Lower lobe of right lung (tissue), 2 donors: ENCODE measurements around the gene THAP8. TPM values are rescaled to one million over a fixed set of nuclear protein-coding genes. Genes with fewer than 3 reads are reported as not detected.

Source experiments
- ATAC-seq, 2 donors: fragments of 200-7000 bp; cut with Tn5 transposase; one replicate each; pipeline ENCODE4 v1.9.1; 2020 to 2022; ENCODE audit warnings: mild to moderate bottlenecking in 2 of 2, moderate library complexity in 2 of 2
- DNase-seq: peaks from one replicate; pipeline ENCODE4 v3.0.0-alpha.2; 2020
- H3K27ac ChIP-seq: fragments of 200-600 bp; one replicate; pipeline ENCODE4 v1.8.0; 2022
- H3K27me3 ChIP-seq: fragments of 200-600 bp; one replicate; pipeline ENCODE4 v1.8.0; 2022; ENCODE audit warnings: low read depth
- H3K36me3 ChIP-seq: fragments of 200-600 bp; one replicate; pipeline ENCODE4 v1.8.0; 2022; ENCODE audit warnings: mild to moderate bottlenecking
- H3K4me1 ChIP-seq: fragments of 200-600 bp; one replicate; pipeline ENCODE4 v1.8.0; 2022
- H3K4me3 ChIP-seq: fragments of 200-600 bp; one replicate; pipeline ENCODE4 v1.8.0; 2022; ENCODE audit warnings: mild to moderate bottlenecking
- H3K9me3 ChIP-seq: fragments of 200-600 bp; one replicate; pipeline ENCODE4 v1.8.0; 2022
- intact Hi-C: fragments of 100-400 bp; cut with DNase I; formaldehyde crosslinking; loops from one replicate; pipeline ENCODE4 v1.11.0; 2022
- long read RNA-seq: library from polyadenylated mRNA; unstranded; transcript quantifications from one replicate; pipeline ENCODE4 v2.0.0, GENCODE V29; 2021
- total RNA-seq: library from RNA; stranded (reverse); fragmentation: NEBNext Ultra II Directional; extraction: Animal tissue kit (Norgen Biotek cat#: 25700); gene quantifications from one replicate; pipeline ENCODE4 v1.2.1, GENCODE V29; 2021
- TF ChIP-seq, protein P1 (sequence below): fragments of 200-600 bp; IDR thresholded peaks from one replicate; pipeline ENCODE4 v1.8.0; 2022; ENCODE audit warnings: antibody characterized with exemption, mild to moderate bottlenecking
- donor health status: DM: no; HTN: yes; CAD: no; lungs with severe emphysema.

The THAP8 gene, protein sequence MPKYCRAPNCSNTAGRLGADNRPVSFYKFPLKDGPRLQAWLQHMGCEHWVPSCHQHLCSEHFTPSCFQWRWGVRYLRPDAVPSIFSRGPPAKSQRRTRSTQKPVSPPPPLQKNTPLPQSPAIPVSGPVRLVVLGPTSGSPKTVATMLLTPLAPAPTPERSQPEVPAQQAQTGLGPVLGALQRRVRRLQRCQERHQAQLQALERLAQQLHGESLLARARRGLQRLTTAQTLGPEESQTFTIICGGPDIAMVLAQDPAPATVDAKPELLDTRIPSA
- total RNA-seq: 5.5 TPM
- long read RNA-seq, transcript THAP8-201 (4 exons, 1,825 nt): major isoform, 16 of 23 reads
- long read RNA-seq, partial matches to known transcripts: 4 of 23 reads
- long read RNA-seq, other reads (novel, unspliced or antisense): 2 of 23 reads

DNA sequence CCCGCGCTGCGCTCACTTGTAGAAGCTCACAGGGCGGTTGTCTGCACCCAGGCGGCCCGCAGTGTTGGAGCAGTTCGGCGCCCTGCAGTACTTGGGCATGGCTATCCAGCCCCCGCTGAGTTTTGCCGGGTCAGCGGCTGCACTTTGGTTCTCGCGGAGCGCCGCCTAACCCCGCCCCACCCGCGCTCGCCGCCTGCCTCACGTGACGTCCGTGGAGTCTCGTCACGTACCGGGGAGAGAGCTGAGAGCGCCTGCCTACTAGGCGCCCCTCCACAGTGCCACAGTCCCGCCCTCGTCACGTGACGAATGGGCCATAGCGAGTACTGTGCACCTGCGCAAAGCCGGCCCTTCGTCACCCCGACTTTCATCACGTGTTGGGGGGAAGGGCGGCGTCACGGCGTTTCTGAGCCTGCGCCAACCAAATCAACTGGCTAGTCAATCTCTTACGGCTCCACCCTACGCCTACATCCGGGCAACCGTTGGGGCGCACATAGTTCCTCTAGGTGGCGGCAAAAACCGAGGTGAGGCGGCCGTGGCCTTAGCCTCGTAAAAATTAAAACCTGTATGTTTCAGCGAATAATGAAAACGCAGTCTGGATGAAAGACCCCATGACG, at the start of gene THAP8:
THAP8 (minus strand) TSS at position 167 of the 614 bp plus-strand sequence; CDS start at position 99, 68 bp downstream.
- Histone ChIP-seq H3K9me3 (no peaks in the 10 kb centered on the region), H3K27me3 (no peaks in the 10 kb centered on the region), H3K4me1 (peaks cover 20% of the 10 kb centered on the region), H3K4me3 (peak within 1 kb of the TSS; percentile 70), H3K36me3 (no peaks in the 10 kb centered on the region), H3K27ac (peak within 1 kb of the TSS; percentile 94)
- peak; percentile 98 for ATAC-seq
- intact Hi-C loops: no loop called here
- TF ChIP-seq, protein P1, sequence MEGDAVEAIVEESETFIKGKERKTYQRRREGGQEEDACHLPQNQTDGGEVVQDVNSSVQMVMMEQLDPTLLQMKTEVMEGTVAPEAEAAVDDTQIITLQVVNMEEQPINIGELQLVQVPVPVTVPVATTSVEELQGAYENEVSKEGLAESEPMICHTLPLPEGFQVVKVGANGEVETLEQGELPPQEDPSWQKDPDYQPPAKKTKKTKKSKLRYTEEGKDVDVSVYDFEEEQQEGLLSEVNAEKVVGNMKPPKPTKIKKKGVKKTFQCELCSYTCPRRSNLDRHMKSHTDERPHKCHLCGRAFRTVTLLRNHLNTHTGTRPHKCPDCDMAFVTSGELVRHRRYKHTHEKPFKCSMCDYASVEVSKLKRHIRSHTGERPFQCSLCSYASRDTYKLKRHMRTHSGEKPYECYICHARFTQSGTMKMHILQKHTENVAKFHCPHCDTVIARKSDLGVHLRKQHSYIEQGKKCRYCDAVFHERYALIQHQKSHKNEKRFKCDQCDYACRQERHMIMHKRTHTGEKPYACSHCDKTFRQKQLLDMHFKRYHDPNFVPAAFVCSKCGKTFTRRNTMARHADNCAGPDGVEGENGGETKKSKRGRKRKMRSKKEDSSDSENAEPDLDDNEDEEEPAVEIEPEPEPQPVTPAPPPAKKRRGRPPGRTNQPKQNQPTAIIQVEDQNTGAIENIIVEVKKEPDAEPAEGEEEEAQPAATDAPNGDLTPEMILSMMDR: peak; percentile 62
- peak; percentile 100 for DNase-seq

DNA sequence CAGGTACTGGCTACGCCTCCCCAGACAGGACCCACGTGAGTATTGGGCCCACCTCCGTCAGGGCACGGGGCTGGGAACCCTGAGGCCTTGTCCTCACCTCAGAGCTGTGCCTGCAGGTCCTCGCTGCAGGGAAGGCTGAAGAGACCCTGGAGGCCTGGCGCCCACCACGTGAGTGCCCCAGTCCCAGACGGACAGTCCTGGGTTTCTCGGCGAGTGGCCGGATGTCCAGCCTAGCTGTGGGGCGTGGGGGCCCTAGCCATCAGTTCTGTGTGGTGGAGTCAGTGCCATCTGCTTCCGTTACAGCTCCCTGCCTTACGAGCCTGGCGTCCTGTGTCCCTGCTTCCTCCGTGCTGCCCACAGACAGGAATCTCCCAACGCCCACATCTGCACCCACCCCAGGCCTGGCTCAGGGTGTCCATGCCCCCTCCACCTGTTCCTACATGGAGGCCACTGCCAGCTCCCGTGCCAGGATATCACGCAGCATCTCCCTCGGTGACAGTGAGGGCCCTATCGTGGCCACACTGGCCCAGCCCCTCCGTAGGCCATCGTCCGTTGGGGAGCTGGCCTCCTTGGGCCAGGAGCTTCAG, 49.0 kb upstream of the THAP8 start:
- no peaks in the 10 kb centered on the region for H3K27me3 ChIP-seq
- no peaks in the 10 kb centered on the region for H3K36me3 ChIP-seq

DNA sequence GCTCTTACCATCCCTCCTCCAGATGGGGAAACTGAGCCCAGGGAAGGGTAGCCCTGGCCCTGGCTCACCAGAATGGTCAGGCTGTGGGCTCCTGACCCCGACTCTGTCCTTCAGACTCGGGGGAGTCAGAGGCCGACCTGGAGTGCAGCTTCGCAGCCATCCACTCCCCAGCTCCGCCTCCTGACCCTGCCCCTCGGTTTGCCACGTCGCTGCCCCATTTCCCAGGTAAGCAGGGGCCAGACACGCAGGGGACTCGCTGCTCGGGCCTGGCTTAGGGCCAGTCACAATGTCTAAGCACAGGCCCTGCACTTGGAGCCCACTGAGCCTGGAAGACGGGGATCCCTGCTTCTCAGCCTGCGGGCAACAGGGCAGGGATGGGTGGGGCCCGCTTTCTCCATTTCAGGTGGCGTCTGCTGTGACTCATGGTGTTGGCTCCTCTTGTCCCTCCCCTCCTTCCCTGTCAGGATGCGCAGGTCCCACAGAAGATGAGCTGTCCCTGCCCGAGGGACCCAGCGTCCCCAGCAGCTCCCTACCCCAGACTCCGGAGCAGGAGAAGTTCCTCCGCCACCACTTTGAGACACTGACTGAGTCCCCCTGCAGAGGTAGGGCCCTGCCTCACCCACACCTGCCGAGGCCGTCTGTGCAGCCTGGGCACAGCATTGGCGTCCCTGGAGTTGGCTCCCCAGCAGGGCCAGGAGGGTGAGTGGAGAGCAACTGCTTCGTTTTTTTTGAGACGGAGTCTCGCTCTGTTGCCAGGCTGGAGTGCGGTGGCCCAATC, 47.7 kb upstream of the THAP8 start:
- H3K4me3 ChIP-seq: no peak overlapping the region
- H3K9me3 ChIP-seq: no peaks in the 10 kb centered on the region
- DNase-seq (no peak), ATAC-seq (no peak)
- H3K27me3 ChIP-seq: no peaks in the 10 kb centered on the region
- intact Hi-C loops: no loop called here
- no peak overlapping the region for H3K27ac ChIP-seq
- TF ChIP-seq, protein P1: no peak
- H3K36me3 ChIP-seq: no peaks in the 10 kb centered on the region
- H3K4me1 ChIP-seq: no peaks in the 10 kb centered on the region

More for the DNA sequence above, 49.0 kb upstream of the THAP8 start:
- ATAC-seq (no peak), DNase-seq (no peak)
- Histone ChIP-seq H3K4me3 (no peak overlapping the region), H3K9me3 (no peaks in the 10 kb centered on the region), H3K4me1 (no peaks in the 10 kb centered on the region), H3K27ac (no peak overlapping the region)
- TF ChIP-seq, protein P1: no peak
- intact Hi-C loops: no loop called here

DNA sequence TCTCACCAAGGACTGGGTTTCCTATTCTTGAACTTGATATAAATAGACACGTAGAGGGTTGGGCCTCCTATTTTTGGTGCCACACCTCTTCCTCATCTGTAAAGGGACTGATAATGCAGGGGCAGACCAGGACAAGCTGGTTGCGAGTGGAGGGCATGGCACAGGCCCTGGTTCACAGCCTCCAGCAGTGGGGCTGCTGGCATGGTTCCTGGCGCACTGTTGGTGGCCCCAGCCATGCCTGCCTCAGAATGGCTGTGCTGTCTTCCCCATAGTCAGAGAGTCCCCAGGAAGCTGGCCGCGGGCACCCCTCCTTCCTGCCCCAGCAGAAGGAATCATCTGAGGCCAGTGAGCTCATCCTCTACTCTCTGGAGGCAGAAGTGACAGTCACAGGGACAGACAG, 46.4 kb upstream of the THAP8 start:
- TF ChIP-seq, protein P1: no peak
- no peaks in the 10 kb centered on the region for H3K27me3 ChIP-seq
- no peak overlapping the region for H3K4me3 ChIP-seq
- no peak for DNase-seq
- H3K36me3 ChIP-seq: no peaks in the 10 kb centered on the region
- intact Hi-C loops: no loop called here
- no peak for ATAC-seq
- no peaks in the 10 kb centered on the region for H3K9me3 ChIP-seq
- H3K4me1 ChIP-seq: no peaks in the 10 kb centered on the region
- no peak overlapping the region for H3K27ac ChIP-seq

DNA sequence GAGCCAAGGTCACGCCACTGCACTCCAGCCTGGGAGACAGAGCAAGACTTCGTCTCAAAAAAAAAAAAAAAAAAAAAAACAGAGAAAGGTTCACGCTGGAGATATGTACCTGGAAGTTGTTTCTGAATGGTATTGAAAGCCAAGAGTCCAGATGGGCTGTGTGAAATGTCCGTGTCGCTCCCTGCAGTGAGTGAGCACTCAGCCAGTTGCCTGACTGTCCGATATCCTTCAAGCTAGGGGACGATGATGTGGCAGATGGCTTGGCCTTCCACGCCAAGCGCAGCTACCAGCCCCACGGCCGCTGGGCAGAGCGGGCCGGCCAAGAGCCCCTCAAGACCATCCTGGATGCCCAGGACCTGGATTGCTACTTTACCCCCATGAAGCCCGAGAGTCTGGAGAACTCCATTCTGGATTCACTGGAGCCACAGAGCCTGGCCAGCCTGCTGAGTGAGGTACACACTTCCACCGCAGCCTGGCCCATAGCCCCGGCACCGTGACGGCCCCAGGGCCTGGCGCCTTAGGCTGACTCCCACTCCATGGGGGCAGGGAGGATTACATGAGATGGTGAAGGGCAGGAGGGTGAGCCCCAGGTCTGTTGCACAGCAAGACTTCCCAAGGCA, 45.2 kb upstream of the THAP8 start:
- Histone ChIP-seq H3K36me3 (no peaks in the 10 kb centered on the region), H3K27me3 (no peaks in the 10 kb centered on the region), H3K4me1 (no peaks in the 10 kb centered on the region), H3K4me3 (no peak overlapping the region), H3K27ac (no peak overlapping the region), H3K9me3 (no peaks in the 10 kb centered on the region)
- TF ChIP-seq, protein P1: no peak
- DNase-seq: no peak
- no peak for ATAC-seq
- intact Hi-C loops: no loop called here
